KG1 (cell line): ENCODE data around the gene CEP295NL.
"Not testable (repeated sequence)": the region's sequence is repeated elsewhere in the genome, so short reads cannot be mapped to it uniquely, and the experiment has no call there.

Experiments used
- DNase-seq: peaks from one replicate; lab custom pipeline; 2025; lab: John Stamatoyannopoulos, UW

The CEP295NL gene

DNA sequence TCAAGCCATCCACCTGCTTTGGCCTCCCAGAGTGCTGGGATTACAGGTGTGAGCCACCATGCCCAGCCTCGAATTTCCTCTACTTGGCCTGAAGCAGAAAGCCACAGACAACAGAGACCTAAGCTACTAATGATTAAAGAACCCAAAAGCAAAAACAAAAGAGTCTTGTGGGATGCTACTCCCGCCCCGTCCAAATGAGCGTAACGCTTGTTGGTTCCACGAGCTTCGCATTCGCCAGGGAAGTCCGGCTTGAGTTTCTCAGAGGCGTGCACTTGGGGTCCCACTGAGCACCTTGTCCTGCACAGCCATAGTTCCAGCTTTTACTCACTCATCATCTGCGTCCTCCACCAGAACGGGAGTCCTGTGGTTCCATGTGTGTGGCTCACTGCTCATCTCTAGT, 16.0 kb downstream of the CEP295NL start:
- DNase-seq: no peak

GRCh38 chr17:78885956-78886355, 17.0 kb downstream of the CEP295NL start:
- no peak for DNase-seq

DNA sequence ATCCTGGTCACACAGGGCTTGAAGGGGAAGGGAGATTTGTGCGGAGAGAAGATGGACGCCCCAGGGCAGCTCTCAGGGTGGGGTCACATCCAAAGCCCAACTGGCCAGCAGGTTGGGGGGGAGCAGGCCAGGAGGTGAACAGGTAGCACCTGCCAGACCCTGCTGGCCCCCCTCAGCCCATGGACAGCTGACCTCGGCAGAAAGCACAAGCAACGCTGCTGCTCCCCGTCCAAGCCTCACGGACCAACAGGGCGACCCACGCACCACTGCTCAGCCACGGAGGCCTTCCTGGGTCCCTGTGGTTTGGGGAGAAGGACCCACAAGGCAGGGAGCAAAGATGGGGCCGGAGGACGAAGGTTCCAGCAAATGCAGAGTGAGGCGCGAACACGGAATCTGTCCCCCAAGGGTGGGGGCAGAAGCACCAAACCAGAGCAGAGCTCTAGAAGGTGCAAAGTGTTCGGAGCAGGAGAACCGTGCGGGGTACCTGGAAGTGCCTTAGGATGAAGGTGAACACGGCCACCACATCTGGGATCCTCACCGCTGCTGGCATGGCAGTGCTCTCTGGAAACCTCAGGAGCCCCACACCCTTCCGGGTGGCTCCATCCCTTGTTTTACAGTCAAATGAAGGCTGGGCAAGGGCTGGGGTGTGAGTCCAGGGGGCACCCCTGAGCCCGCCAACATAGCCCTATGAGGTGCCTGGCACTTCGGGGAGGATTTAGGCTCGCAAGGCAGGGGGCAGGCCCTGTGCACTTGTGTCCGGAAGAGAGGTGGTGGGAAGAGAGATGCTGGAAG, 17.9 kb downstream of the CEP295NL start:
- no peak for DNase-seq

DNA sequence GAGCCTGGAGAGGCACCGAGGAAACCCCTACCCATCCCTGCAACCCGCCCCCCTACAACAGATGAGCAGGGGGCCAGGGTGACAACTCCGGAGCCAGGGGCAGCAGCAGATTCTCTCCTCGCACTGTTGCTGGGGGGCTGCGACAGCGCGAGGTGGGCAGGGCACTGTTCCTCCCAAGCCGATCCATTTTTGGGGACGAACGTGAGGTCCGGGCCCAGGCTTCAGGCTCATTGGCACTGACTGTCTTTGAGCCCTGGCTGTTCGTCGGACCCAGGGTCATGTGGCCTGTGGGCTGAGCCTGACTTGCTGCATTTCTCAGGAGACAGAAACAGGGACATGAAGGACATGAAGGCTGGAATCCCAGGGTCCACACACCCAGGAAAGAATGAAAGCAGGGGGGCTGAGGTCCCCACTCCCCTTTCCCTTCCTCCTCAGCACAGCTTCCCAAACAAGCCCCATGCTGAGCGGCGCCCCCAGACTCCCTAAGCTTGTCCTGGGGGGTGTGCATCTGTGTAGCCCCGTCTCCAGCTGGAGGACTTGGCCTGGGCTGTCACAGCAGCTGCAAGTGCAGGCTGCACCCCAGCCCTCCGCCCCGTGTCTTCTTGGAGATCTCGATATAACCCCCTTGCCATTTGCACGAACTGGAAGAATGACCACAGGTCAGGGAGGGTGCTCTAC, 18.7 kb downstream of the CEP295NL start:
- DNase-seq: no peak

- no peak for DNase-seq
These were observed 19.4 kb downstream of the CEP295NL start for GRCh38 chr17:78883533-78884131.

GRCh38 chr17:78883089-78883532, 19.9 kb downstream of the CEP295NL start:
- DNase-seq: no peak

- DNase-seq: no peak
These were observed 20.4 kb downstream of the CEP295NL start for GRCh38 chr17:78882540-78883088.

- DNase-seq: no peak
These were observed 23.3 kb downstream of the CEP295NL start for GRCh38 chr17:78879635-78880186.

- no peak for DNase-seq
These were observed 24.0 kb downstream of the CEP295NL start for GRCh38 chr17:78878871-78879527.

- no peak for DNase-seq
These were observed 24.7 kb downstream of the CEP295NL start for GRCh38 chr17:78878261-78878660.

- not testable (repeated sequence) for DNase-seq
These were observed 26.0 kb downstream of the CEP295NL start for GRCh38 chr17:78876954-78877517.

GRCh38 chr17:78876094-78876597, 26.9 kb downstream of the CEP295NL start:
- DNase-seq: no peak

DNA sequence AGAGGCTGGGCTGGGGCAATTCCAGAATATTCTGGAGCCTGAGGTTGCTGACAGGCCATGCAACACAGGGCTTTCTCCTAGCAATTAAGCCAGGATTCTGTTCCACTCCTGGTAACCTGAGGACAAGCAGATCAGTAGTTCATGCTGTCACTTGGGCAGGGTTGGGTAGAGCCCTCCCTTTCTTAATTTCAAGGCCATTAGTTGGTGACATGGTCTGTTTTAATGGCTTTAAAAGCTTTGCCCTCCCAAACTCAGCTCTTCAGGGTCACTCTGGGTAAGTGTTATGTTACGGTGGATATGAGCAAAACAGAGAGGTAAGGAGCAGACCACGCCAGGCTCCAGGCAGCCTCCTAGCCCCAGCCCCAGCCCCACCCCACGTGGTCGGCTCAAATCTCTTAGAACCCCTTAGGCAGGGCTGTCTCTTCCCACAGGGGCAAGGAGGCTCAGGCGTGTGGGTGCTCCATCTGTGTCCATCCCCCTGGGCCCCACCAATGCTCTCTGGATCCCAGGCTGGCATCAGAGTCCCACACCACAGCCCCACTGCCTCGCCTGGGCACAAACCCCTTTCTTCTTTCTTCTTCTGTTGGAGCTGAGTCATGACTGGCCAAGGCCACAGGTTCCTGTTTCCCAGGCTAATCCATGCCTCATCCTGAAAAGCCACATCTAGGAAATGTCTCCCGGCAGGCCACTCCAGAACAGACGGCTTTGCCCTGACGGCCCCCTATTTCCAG, 27.5 kb downstream of the CEP295NL start:
- no peak for DNase-seq

GRCh38 chr17:78873519-78874340, 29.3 kb downstream of the CEP295NL start:
- no peak for DNase-seq

GRCh38 chr17:78872486-78872885, 30.5 kb downstream of the CEP295NL start:
- DNase-seq: no peak

DNA sequence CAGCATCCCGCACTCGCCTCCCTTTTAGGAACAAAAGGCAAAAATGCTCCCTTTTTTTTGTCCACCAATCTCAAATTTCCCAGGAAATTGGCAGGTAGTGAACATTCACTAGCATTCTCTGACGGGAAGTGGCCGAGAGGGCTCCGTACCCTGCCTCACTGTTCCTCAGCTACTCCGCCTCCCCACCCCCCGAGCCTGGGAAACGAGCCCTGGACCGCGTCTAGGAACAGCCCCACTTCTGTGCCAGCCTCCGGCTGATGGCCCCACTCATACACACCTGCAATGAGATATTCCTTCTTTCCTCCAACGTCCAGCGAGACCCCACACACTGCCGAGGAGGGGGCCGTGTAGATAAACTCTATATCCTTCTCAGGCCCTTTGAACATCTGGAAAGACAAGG, 32.4 kb downstream of the CEP295NL start:
- DNase-seq: no peak

DNA sequence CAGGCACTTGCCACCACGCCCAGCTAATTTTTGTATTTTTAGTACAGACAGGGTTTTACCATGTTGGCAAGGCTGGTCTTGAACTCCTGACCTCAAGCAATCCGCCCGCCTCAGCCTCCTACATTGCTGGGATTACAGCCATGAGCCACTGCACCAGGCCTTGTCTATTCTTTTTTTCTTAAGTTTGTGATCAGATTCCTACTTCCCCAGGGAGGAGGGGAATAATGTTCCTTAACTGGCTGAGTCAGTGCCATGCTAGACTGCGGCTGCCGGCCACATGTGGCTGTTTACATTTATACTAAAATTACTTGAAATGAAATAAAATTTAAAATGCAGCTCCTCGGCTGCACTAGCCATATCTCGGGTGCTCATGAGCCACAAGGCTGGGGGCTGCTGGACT, 34.6 kb downstream of the CEP295NL start:
- DNase-seq: no peak

GRCh38 chr17:78867046-78867445, 36.0 kb downstream of the CEP295NL start:
- DNase-seq: not testable (repeated sequence)

GRCh38 chr17:78865682-78866390, 37.2 kb downstream of the CEP295NL start:
- DNase-seq: peak; percentile 31
